ENCODE results near the gene HPCAL1. TPM values are rescaled to one million over a fixed set of nuclear protein-coding genes. Genes with fewer than 3 reads are reported as not detected.

Gene HPCAL1
- total RNA-seq, 1 experiment from 2014 or later, result 35.1 TPM

DNA sequence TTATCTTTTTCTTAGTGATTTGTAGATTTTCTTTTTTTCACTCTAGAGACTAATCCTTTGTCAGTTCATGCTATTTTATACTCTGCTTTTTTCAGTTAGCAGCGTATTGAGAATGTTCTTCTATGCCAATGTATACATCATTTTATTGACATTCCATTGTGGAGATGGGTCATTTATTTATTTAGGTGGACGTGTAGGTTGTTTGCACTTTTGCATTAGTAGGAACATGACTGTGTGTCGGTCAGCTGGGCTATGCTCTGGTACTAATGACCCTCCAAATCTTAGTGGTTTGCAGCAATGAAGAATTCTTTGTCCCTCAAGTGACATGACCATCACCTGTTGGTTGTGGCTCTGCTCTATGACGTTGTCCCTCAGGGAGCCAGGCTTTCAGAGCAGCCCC is 33.6 kb downstream of the HPCAL1 start:
- Mint-ChIP-seq H3K27ac (ENCODE audit: unreplicated experiment) (no peak overlapping the region), H3K4me1 (ENCODE audit: low read depth, unreplicated experiment) (peaks cover 41% of the 10 kb centered on the region), H3K27me3 (ENCODE audit: unreplicated experiment) (no peaks in the 10 kb centered on the region), H3K9me3 (ENCODE audit: low read depth, unreplicated experiment) (no peaks in the 10 kb centered on the region), H3K4me3 (ENCODE audit: low read depth, unreplicated experiment) (no peak overlapping the region), H3K36me3 (ENCODE audit: insufficient read depth, unreplicated experiment) (peaks cover 14% of the 10 kb centered on the region)
- no peak for DNase-seq
- intact Hi-C loops (cut with micrococcal nuclease; ENCODE audit: unreplicated experiment), result no loop called here
- TF ChIP-seq, protein P1, sequence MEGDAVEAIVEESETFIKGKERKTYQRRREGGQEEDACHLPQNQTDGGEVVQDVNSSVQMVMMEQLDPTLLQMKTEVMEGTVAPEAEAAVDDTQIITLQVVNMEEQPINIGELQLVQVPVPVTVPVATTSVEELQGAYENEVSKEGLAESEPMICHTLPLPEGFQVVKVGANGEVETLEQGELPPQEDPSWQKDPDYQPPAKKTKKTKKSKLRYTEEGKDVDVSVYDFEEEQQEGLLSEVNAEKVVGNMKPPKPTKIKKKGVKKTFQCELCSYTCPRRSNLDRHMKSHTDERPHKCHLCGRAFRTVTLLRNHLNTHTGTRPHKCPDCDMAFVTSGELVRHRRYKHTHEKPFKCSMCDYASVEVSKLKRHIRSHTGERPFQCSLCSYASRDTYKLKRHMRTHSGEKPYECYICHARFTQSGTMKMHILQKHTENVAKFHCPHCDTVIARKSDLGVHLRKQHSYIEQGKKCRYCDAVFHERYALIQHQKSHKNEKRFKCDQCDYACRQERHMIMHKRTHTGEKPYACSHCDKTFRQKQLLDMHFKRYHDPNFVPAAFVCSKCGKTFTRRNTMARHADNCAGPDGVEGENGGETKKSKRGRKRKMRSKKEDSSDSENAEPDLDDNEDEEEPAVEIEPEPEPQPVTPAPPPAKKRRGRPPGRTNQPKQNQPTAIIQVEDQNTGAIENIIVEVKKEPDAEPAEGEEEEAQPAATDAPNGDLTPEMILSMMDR (IDR thresholded peaks at IDR 0.05; ENCODE audit: unreplicated experiment), result no peak
- BruUV-seq (replicated peaks), result no TSS peak
- CTCF ChIA-PET, result no interaction called here

DNA sequence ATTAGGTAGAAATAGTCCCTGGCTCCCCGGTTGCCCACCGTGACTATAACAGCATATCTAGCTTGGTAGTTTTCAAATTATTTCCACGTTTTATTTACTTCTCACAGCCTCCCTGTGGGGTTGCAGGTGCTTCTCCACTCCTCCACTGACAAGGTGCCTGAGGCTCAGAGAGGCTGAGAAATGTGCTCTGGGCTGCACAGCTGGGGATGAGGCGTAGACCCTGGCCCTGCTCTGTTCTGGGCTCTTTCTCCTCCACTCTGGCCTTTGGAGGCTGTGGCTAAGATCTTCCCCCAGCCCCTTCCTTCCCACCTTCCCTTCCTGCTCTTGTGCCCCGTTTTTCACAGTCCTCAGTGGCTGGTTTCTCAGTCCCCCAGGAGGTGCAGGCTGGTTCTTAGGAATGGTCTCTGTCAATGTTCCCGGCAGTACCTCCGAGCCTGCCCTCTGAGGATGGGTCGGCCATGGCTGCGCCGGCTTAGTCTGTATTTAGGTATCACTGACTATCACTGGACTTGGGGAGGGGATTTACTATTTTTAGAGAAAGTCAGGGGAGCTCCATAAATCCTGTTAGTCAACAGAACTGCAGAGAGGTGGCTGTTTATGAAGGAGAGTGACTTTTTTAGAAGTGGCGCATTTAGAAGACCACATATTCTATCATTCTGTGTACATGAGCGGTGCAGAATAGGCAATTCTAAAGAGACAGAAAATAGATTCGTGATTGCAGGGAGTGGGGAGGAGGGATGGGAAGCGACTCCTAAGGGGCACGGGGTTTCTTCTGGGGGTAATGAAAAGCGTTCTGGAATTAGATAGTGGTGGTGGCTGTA is 35.0 kb downstream of the HPCAL1 start:
- peaks cover 27% of the 10 kb centered on the region for H3K4me1 Mint-ChIP-seq (ENCODE audit: low read depth, unreplicated experiment)
- H3K4me3 Mint-ChIP-seq (ENCODE audit: low read depth, unreplicated experiment), result no peak overlapping the region
- intact Hi-C loops (cut with micrococcal nuclease; ENCODE audit: unreplicated experiment), result no loop called here
- DNase-seq, result no peak
- no peaks in the 10 kb centered on the region for H3K9me3 Mint-ChIP-seq (ENCODE audit: low read depth, unreplicated experiment)
- TF ChIP-seq, protein P1 (IDR thresholded peaks at IDR 0.05; ENCODE audit: unreplicated experiment), result no peak
- H3K36me3 Mint-ChIP-seq (ENCODE audit: insufficient read depth, unreplicated experiment), result peaks cover 11% of the 10 kb centered on the region
- H3K27ac Mint-ChIP-seq (ENCODE audit: unreplicated experiment), result no peak overlapping the region
- CTCF ChIA-PET, result no interaction called here
- H3K27me3 Mint-ChIP-seq (ENCODE audit: unreplicated experiment), result no peaks in the 10 kb centered on the region
- no TSS peak for BruUV-seq (replicated peaks)

DNA sequence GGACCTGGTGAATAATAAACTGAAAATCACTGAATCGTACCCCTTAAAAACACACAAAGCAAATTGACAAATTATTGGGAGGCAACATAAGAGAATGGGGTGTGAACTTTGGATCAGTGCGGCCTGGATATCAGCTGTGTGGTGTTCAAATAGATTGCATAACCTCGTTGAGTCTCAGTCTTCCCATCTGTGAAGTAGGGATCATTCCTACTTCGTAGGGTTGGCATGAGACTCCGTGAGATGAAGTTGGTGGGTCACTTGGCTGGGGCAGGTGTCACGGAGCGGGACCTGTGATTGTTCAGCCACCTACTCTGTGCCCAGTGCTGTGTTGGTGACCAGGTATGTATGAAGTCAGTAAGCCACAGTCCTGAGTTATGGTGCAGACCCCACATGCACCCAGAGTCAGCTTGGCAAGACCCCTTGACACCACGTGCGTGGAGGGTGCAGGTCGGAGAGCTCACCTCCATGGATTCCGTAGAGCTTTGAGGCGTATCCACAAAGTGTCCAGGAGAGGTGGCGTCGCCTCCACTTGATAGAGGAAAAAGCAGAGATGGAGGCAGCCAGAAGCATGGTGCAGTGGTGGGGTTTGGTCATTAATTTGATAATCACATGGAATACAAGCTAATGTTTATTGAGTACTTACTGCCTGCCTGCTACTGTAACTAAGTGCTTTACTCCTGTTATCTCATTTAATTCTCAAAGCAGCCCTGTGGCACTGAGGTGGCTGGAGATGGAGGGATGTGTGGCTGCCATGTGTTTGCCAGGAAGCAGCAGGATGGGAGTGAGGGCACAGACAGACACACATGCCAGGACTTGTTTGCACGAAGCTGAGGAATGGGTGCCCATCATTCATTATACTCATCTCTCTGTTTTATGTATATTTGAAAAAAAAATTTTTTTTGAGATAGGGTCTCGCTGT is 35.8 kb downstream of the HPCAL1 start:
- Mint-ChIP-seq H3K36me3 (ENCODE audit: insufficient read depth, unreplicated experiment) (peaks cover 11% of the 10 kb centered on the region), H3K4me1 (ENCODE audit: low read depth, unreplicated experiment) (peaks cover 22% of the 10 kb centered on the region), H3K27ac (ENCODE audit: unreplicated experiment) (no peak overlapping the region), H3K9me3 (ENCODE audit: low read depth, unreplicated experiment) (no peaks in the 10 kb centered on the region), H3K27me3 (ENCODE audit: unreplicated experiment) (no peaks in the 10 kb centered on the region), H3K4me3 (ENCODE audit: low read depth, unreplicated experiment) (no peak overlapping the region)
- intact Hi-C loops (cut with micrococcal nuclease; ENCODE audit: unreplicated experiment), result no loop called here
- DNase-seq, result no peak
- TF ChIP-seq, protein P1 (IDR thresholded peaks at IDR 0.05; ENCODE audit: unreplicated experiment), result no peak
- CTCF ChIA-PET, result interaction anchor here (0.6 to 0.7 kb wide), 2 partner anchors 68 to 159 kb away, joined by 3 read pairs; no protein-coding TSS in a partner anchor
- BruUV-seq (replicated peaks), result no TSS peak

DNA sequence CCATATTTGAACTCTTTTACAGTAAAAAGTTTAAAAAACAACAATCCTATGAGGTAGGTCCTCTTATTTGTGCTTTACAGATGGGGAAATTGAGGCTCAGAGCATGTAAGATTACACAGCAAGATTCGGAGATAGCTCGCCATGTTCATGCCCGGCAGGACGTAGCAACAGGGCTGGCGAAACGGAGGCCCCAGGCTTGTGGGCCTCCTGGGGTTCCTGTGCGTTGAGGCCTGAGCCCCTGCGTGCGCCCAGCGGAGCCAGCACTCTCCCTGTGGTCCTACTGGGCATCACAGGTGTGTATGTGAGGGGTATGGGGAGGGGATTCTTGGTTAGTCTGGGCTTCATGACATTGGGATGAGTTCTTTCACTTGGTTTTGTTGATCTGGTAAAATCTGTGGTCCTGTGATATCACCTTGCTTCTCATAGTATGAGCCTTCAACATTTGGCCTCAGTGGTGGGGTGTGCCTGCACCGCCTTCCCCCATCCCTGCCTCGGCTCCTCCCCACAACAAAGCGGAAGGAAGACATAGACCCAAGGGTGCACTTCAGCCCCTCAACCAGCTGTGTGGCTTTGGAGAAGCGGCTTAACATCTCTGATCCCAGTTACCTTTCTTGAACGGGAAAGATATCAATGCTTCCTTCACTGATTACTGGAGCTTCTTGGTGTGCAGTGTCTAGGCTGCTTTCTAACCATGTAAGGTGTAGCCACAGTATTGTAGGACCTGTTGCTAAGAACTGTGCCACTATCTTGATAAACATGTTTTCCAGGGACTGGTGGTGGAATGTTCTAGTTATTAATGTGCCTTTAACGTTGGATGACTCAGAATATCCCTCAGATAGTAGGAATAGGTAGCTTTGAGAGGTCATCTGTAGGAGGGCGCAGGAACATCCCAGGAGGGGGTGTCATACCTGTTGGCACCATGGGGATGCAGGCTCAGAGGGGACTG is 37.2 kb downstream of the HPCAL1 start:
- H3K27ac Mint-ChIP-seq (ENCODE audit: unreplicated experiment), result no peak overlapping the region
- TF ChIP-seq, protein P1 (IDR thresholded peaks at IDR 0.05; ENCODE audit: unreplicated experiment), result no peak
- H3K36me3 Mint-ChIP-seq (ENCODE audit: insufficient read depth, unreplicated experiment), result peaks cover 11% of the 10 kb centered on the region
- intact Hi-C loops (cut with micrococcal nuclease; ENCODE audit: unreplicated experiment), result no loop called here
- CTCF ChIA-PET, result no interaction called here
- H3K9me3 Mint-ChIP-seq (ENCODE audit: low read depth, unreplicated experiment), result no peaks in the 10 kb centered on the region
- no TSS peak for BruUV-seq (replicated peaks)
- DNase-seq, result no peak
- peaks cover 28% of the 10 kb centered on the region for H3K4me1 Mint-ChIP-seq (ENCODE audit: low read depth, unreplicated experiment)
- H3K27me3 Mint-ChIP-seq (ENCODE audit: unreplicated experiment), result no peaks in the 10 kb centered on the region
- no peak overlapping the region for H3K4me3 Mint-ChIP-seq (ENCODE audit: low read depth, unreplicated experiment)
